Ishikawa (cell line): ENCODE measurements around the gene ZNF211.

ENCODE experiments used
- CEBPB ChIP-seq: IDR thresholded peaks from 2 replicates; pipeline ENCODE4 v1.6.1; 2012
- CREB1 ChIP-seq: IDR thresholded peaks from 2 replicates; pipeline ENCODE4 v1.6.1; 2012; ENCODE audit warnings: low read depth
- EGR1 ChIP-seq: IDR thresholded peaks from 2 replicates; pipeline ENCODE4 v1.6.1; 2012
- EP300 ChIP-seq: IDR thresholded peaks from 2 replicates; pipeline ENCODE4 v1.6.1; 2012; ENCODE audit warnings: borderline replicate concordance
- FOXM1 ChIP-seq: IDR thresholded peaks from 2 replicates; pipeline ENCODE4 v1.6.1; 2012; ENCODE audit warnings: low read depth, borderline replicate concordance
- NFIC ChIP-seq: IDR thresholded peaks from 2 replicates; pipeline ENCODE4 v1.6.1; 2012
- RAD21 ChIP-seq: IDR thresholded peaks from 2 replicates; pipeline ENCODE4 v1.6.1; 2012; ENCODE audit warnings: low read depth
- TAF1 ChIP-seq: IDR thresholded peaks from 2 replicates; pipeline ENCODE4 v1.6.1; 2012; ENCODE audit warnings: low read depth, mild to moderate bottlenecking
- TCF12 ChIP-seq: IDR thresholded peaks from 2 replicates; pipeline ENCODE4 v1.6.1; 2012; ENCODE audit warnings: low read depth
- TEAD4 ChIP-seq: IDR thresholded peaks from 2 replicates; pipeline ENCODE4 v1.6.1; 2012
- YY1 ChIP-seq: IDR thresholded peaks from 2 replicates; pipeline ENCODE4 v1.6.1; 2012; ENCODE audit warnings: low read depth
- ZBTB7A ChIP-seq: IDR thresholded peaks from 2 replicates; pipeline ENCODE4 v1.6.1; 2012; ENCODE audit warnings: low read depth
- TF ChIP-seq, protein P1 (sequence below): IDR thresholded peaks from 2 replicates; pipeline ENCODE4 v1.6.1; 2012; ENCODE audit warnings: low read depth, mild to moderate bottlenecking
- TF ChIP-seq, protein P2 (sequence below): IDR thresholded peaks from 2 replicates; pipeline ENCODE4 v1.6.1; 2012
- TF ChIP-seq, protein P3 (sequence below): IDR thresholded peaks from 2 replicates; pipeline ENCODE4 v1.6.1; 2012

The ZNF211 gene

DNA sequence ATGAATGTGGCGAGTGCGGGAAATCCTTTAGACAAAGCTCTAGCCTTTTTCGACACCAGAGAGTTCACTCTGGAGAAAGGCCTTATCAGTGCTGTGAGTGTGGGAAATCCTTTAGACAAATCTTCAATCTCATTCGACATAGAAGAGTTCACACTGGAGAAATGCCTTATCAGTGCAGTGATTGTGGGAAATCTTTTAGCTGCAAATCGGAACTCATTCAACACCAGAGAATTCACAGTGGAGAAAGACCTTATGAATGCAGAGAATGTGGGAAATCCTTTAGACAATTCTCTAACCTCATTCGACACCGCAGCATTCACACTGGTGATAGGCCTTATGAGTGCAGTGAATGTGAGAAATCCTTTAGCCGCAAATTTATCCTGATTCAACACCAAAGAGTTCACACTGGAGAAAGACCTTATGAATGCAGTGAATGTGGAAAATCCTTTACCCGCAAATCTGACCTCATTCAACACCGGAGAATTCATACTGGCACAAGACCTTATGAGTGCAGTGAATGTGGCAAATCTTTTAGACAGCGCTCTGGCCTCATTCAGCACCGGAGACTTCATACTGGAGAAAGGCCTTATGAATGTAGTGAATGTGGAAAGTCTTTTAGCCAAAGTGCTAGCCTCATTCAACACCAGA lies 54.5 kb downstream of the ZNF211 start:
- no peak for TF ChIP-seq CEBPB
- TF ChIP-seq TEAD4, result no peak
- TF ChIP-seq, protein P1, sequence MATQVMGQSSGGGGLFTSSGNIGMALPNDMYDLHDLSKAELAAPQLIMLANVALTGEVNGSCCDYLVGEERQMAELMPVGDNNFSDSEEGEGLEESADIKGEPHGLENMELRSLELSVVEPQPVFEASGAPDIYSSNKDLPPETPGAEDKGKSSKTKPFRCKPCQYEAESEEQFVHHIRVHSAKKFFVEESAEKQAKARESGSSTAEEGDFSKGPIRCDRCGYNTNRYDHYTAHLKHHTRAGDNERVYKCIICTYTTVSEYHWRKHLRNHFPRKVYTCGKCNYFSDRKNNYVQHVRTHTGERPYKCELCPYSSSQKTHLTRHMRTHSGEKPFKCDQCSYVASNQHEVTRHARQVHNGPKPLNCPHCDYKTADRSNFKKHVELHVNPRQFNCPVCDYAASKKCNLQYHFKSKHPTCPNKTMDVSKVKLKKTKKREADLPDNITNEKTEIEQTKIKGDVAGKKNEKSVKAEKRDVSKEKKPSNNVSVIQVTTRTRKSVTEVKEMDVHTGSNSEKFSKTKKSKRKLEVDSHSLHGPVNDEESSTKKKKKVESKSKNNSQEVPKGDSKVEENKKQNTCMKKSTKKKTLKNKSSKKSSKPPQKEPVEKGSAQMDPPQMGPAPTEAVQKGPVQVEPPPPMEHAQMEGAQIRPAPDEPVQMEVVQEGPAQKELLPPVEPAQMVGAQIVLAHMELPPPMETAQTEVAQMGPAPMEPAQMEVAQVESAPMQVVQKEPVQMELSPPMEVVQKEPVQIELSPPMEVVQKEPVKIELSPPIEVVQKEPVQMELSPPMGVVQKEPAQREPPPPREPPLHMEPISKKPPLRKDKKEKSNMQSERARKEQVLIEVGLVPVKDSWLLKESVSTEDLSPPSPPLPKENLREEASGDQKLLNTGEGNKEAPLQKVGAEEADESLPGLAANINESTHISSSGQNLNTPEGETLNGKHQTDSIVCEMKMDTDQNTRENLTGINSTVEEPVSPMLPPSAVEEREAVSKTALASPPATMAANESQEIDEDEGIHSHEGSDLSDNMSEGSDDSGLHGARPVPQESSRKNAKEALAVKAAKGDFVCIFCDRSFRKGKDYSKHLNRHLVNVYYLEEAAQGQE, result no peak
- TF ChIP-seq TAF1, result no peak
- no peak for TF ChIP-seq NFIC
- no peak for TF ChIP-seq ZBTB7A
- TF ChIP-seq, protein P2, sequence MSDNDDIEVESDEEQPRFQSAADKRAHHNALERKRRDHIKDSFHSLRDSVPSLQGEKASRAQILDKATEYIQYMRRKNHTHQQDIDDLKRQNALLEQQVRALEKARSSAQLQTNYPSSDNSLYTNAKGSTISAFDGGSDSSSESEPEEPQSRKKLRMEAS, result no peak
- TF ChIP-seq CREB1, result no peak
- no peak for TF ChIP-seq TCF12
- no peak for TF ChIP-seq EGR1
- TF ChIP-seq, protein P3, sequence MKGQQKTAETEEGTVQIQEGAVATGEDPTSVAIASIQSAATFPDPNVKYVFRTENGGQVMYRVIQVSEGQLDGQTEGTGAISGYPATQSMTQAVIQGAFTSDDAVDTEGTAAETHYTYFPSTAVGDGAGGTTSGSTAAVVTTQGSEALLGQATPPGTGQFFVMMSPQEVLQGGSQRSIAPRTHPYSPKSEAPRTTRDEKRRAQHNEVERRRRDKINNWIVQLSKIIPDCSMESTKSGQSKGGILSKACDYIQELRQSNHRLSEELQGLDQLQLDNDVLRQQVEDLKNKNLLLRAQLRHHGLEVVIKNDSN, result no peak
- no peak for TF ChIP-seq EP300
- no peak for TF ChIP-seq YY1
- TF ChIP-seq FOXM1, result no peak
- no peak for TF ChIP-seq RAD21

DNA sequence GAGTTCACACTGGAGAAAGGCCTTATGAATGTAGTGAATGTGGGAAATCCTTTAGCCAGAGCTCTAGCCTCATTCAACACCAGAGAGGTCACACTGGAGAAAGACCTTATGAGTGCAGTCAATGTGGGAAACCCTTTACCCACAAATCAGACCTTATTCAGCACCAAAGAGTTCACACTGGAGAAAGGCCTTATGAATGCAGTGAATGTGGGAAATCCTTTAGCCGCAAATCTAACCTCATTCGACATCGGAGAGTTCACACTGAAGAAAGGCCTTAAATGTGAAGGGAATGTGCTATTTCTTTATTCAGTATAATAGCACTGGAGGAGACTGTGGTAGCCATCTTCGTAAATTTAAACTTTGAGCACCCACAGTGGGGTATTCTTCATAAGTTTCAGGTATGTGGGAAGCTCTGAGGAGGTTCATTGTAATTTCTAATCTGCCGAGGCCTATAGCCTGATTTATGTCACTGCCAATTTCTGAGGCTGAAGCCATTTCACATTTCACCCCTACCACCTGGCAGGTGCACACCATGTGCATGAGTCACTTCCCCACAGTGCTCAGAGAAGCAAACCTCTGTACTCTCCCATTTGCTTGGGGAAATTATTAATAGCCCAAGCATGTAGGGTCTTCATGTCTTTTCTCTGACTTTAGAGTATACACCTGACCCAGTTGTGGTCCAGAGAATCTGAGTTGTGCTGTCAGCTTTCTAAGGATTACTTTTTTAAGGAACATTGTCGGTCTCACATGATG lies 55.2 kb downstream of the ZNF211 start:
- TF ChIP-seq TEAD4 (no peak), CEBPB (no peak), YY1 (no peak), ZBTB7A (no peak), NFIC (no peak), TAF1 (no peak), EGR1 (no peak), TCF12 (no peak), FOXM1 (no peak), EP300 (no peak), RAD21 (no peak), CREB1 (no peak)
- TF ChIP-seq, protein P1, result no peak
- TF ChIP-seq, protein P3, result no peak
- TF ChIP-seq, protein P2, result no peak

DNA sequence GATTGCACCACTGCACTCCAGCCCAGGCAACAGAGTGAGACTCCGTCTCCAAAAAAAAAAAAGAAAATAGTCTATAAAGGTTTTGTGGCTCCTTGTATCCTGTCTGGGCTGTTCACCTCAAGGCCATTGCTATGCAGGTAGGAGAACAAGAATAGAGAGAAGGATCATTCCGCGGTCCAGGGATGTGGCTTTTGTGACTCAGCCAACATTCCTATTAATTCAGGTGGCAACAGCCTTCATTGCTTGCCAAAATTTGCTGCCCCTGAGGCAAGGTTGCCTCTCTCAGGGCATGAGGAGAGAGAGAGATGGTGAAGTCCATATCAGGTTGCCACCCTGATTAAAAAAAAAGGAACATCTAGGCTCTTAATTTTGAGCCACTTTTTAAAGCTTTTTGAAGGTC lies 56.8 kb downstream of the ZNF211 start:
- TF ChIP-seq TCF12 (no peak), EP300 (no peak)
